Subcutaneous abdominal adipose tissue (tissue), 5 donors: ENCODE measurements around the gene ROBO1.
A peak's percentile ranks its signal among the peaks of the same experiment; 100 is the strongest.

Experiments used
- H3K27ac ChIP-seq: one replicate; pipeline ENCODE4 v1.7.0; 2013; ENCODE audit warnings: low read depth, mild to moderate bottlenecking, inconsistent platforms, low read length, moderate library complexity
- H3K27me3 ChIP-seq, 5 donors: one replicate each; pipeline ENCODE4 v1.7.0; 2013; ENCODE audit warnings: low read length in 5 of 5, inconsistent platforms in 1 of 5; ENCODE audit not compliant: control insufficient read depth in 5 of 5, insufficient read depth in 4 of 5
- H3K36me3 ChIP-seq, 5 donors: one replicate each; pipeline ENCODE4 v1.7.0; 2013; ENCODE audit warnings: low read length in 5 of 5; ENCODE audit not compliant: control insufficient read depth in 5 of 5, insufficient read depth in 5 of 5
- H3K4me1 ChIP-seq, 5 donors: one replicate each; pipeline ENCODE4 v1.7.0; 2013; ENCODE audit warnings: low read length in 5 of 5, mild to moderate bottlenecking in 3 of 5, moderate library complexity in 1 of 5; ENCODE audit not compliant: control insufficient read depth in 5 of 5, insufficient read depth in 5 of 5
- H3K4me3 ChIP-seq, 5 donors: one replicate each; pipeline ENCODE4 v1.7.0; 2013; ENCODE audit warnings: low read length in 5 of 5, low read depth in 1 of 5
- H3K9ac ChIP-seq, 5 donors: one replicate each; pipeline ENCODE4 v1.7.0; 2013; ENCODE audit warnings: low read length in 5 of 5, mild to moderate bottlenecking in 4 of 5, moderate library complexity in 3 of 5
- H3K9me3 ChIP-seq, 5 donors: one replicate each; pipeline ENCODE4 v1.7.0; 2013; ENCODE audit warnings: low read length in 5 of 5; ENCODE audit not compliant: control insufficient read depth in 5 of 5
- donor health status: healthy.
- donor health status: healthy.
- donor health status: healthy.
- donor health status: healthy.
- donor health status: healthy.

Gene ROBO1

DNA sequence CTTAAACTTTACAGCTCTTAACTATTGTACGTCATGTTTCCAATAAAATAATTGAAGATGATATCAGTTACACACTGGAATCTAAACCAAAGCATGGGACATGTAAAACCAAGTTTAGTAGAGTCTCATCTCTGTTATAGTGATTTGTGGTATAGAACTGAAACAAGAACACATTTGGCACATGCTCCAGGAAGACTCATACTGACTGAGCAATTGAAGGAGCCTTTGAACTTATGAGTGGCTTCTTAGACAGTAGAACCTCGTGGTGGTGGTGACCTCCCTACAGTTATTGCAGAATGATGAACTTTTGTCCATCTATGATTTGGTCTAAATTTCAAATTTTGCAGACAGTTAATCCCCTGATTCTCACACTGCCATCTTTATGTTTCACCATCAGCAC, 729.7 kb downstream of the ROBO1 start:
- no peaks in the 10 kb centered on the region for H3K36me3 ChIP-seq
- no peak overlapping the region for H3K9ac ChIP-seq
- no peaks in the 10 kb centered on the region for H3K9me3 ChIP-seq
- no peaks in the 10 kb centered on the region for H3K27me3 ChIP-seq
- no peak overlapping the region for H3K4me3 ChIP-seq
- no peak overlapping the region for H3K27ac ChIP-seq
- no peaks in the 10 kb centered on the region for H3K4me1 ChIP-seq

GRCh38 chr3:79032686-79033318, 735.0 kb downstream of the ROBO1 start:
- no peaks in the 10 kb centered on the region for H3K4me1 ChIP-seq

GRCh38 chr3:79030157-79030556, 737.6 kb downstream of the ROBO1 start:
- Histone ChIP-seq H3K4me3 (no peak overlapping the region), H3K4me1 (no peaks in the 10 kb centered on the region)

More at GRCh38 chr3:79032686-79033318, 735.0 kb downstream of the ROBO1 start:
- Histone ChIP-seq H3K9ac (no peak overlapping the region), H3K9me3 (no peaks in the 10 kb centered on the region), H3K27ac (no peak overlapping the region), H3K36me3 (no peaks in the 10 kb centered on the region), H3K27me3 (no peaks in the 10 kb centered on the region), H3K4me3 (no peak overlapping the region)

DNA sequence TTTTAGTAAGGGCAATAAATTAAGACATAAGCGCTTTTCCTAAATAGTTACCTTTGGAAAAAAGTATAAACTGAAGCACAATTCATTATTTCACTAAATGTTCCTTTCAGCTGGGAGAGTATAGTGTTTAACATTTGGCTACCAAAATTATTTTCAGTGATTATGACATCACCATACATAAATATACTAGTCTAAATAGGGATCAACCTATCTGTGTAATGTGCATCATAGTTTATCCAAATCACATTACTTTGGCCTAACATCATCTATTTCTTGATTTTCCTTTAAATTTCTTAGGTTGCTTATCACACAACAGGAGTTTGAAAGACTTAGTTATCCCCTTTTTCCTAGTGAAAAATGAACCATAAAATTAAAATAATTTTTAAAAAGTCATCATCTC, 738.9 kb downstream of the ROBO1 start:
- H3K27ac ChIP-seq = no peak overlapping the region
- no peak overlapping the region for H3K4me3 ChIP-seq
- H3K27me3 ChIP-seq = no peaks in the 10 kb centered on the region
- H3K9me3 ChIP-seq = no peaks in the 10 kb centered on the region
- H3K4me1 ChIP-seq = no peaks in the 10 kb centered on the region
- no peaks in the 10 kb centered on the region for H3K36me3 ChIP-seq
- no peak overlapping the region for H3K9ac ChIP-seq

More at GRCh38 chr3:79030157-79030556, 737.6 kb downstream of the ROBO1 start:
- Histone ChIP-seq H3K9me3 (no peaks in the 10 kb centered on the region), H3K36me3 (no peaks in the 10 kb centered on the region), H3K9ac (no peak overlapping the region), H3K27ac (no peak overlapping the region), H3K27me3 (no peaks in the 10 kb centered on the region)

- Histone ChIP-seq H3K9ac (no peak overlapping the region), H3K36me3 (no peaks in the 10 kb centered on the region), H3K27me3 (no peaks in the 10 kb centered on the region), H3K4me1 (no peaks in the 10 kb centered on the region), H3K27ac (no peak overlapping the region), H3K9me3 (no peaks in the 10 kb centered on the region), H3K4me3 (no peak overlapping the region)
Measured at GRCh38 chr3:79027593-79027992, 740.2 kb downstream of the ROBO1 start.

DNA sequence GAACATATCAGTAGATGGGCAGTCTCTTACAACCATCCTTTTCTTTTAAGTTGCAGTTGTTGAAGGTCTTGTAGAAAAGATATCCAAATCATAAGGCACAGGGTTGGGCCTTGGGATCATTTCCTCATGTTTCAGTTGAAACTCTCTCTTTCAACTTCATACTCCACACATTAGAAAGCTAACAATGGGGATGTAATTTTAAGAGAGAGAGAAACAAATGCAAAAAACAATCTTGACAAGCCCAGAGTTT, 747.9 kb downstream of the ROBO1 start:
- H3K9ac ChIP-seq = no peak overlapping the region
- H3K4me1 ChIP-seq = peaks cover 0 to 29% (median 20%) of the 10 kb centered on the region in 5 donors
- no peaks in the 10 kb centered on the region for H3K9me3 ChIP-seq
- no peaks in the 10 kb centered on the region for H3K36me3 ChIP-seq
- H3K27ac ChIP-seq = peak overlapping the region; percentile 91
- peak overlapping the region in 4 of 5 donors; percentile 71 to 88 (median 84) for H3K4me3 ChIP-seq
- H3K27me3 ChIP-seq = peaks cover 0 to 3% (median 0%) of the 10 kb centered on the region in 5 donors

DNA sequence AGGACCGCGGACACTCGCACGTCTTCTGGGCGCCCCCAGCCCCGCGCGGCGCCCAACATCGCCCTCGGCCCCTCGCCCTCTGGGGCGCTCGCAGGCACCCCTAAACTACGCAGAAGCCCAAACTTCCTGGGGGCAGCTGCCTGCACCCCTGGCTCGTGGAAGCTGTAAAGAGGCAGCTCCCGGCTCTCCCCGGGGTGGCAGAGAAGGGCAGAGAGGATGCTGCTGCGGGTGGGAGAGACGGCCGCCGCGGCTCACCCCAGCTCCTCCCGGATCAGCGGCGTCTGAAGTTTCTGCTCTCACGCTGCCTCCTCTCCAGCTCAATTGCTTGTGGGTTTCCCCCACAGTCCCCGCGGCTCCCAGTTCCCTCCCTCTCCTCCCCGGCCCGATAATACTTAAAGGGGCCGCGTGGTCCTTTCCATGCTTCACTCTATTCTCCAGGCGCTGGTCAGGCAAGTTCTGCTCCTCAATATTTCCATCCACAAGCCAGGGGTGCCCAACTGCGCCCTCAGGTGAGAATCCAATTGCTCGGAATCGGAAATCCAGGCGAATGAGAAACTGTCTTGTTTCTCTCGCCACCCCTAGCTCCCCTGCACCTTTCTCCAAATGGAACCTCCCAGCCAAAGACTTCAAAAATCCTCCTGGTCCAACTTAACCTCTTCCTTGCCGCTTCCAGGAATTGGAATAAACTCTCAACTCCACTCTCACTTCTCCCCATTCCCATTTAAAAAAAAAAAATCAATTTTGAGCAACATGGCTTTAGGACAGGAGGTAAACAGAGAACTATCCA, 748.5 kb downstream of the ROBO1 start:
- Histone ChIP-seq H3K36me3 (no peaks in the 10 kb centered on the region), H3K4me1 (peaks cover 0 to 29% (median 20%) of the 10 kb centered on the region in 5 donors), H3K9ac (peak overlapping the region; percentile 49 to 86 (median 76))

GRCh38 chr3:79018671-79019136, 749.1 kb downstream of the ROBO1 start:
- Histone ChIP-seq H3K9ac (peak overlapping the region; percentile 57 to 86 (median 79)), H3K9me3 (no peaks in the 10 kb centered on the region), H3K4me3 (peak overlapping the region; percentile 71 to 93 (median 86)), H3K27ac (peak overlapping the region; percentile 91), H3K36me3 (no peaks in the 10 kb centered on the region), H3K4me1 (peaks cover 0 to 30% (median 20%) of the 10 kb centered on the region in 5 donors), H3K27me3 (peaks cover 0 to 3% (median 0%) of the 10 kb centered on the region in 5 donors)

More for the DNA sequence above, 748.5 kb downstream of the ROBO1 start:
- H3K4me3 ChIP-seq = peak overlapping the region; percentile 71 to 93 (median 86)
- H3K27me3 ChIP-seq = peaks cover 0 to 3% (median 0%) of the 10 kb centered on the region in 5 donors
- H3K9me3 ChIP-seq = no peaks in the 10 kb centered on the region
- H3K27ac ChIP-seq = peak overlapping the region; percentile 91

- peak overlapping the region; percentile 57 to 86 (median 79) for H3K9ac ChIP-seq
- peaks cover 0 to 3% (median 0%) of the 10 kb centered on the region in 5 donors for H3K27me3 ChIP-seq
- H3K9me3 ChIP-seq = no peaks in the 10 kb centered on the region
- peak overlapping the region; percentile 71 to 93 (median 86) for H3K4me3 ChIP-seq
- peaks cover 0 to 30% (median 20%) of the 10 kb centered on the region in 5 donors for H3K4me1 ChIP-seq
- H3K36me3 ChIP-seq = no peaks in the 10 kb centered on the region
- H3K27ac ChIP-seq = peak overlapping the region; percentile 91
Measured at GRCh38 chr3:79018265-79018664, 749.5 kb downstream of the ROBO1 start.
